GM12864 (cell line): Measurements from ENCODE around the gene ACOT6.
"Not testable (repeated sequence)": the region's sequence is repeated elsewhere in the genome, so short reads cannot be mapped to it uniquely, and the experiment has no call there.

Experiments
- DNase-seq: peaks from one replicate; pipeline ENCODE4 v3.0.0-alpha.2; 2011; ENCODE audit warnings: low read depth
- H3K4me3 ChIP-seq: 2 replicates; pipeline ENCODE4 v1.5.1; 2011; ENCODE audit warnings: mild to moderate bottlenecking, low read depth, low read length, control low read depth
- CTCF ChIP-seq: IDR thresholded peaks from 2 replicates; pipeline ENCODE4 v1.5.1; 2011; ENCODE audit warnings: low read depth, mild to moderate bottlenecking, moderate library complexity, low read length, control low read depth, inconsistent platforms; ENCODE audit errors: missing control alignments

The ACOT6 gene

GRCh38 chr14:73612339-73613045, at the start of gene ACOT6:
Gene ACOT6, plus strand, starts transcription at chr14:73612517. Its CDS starts 55 bp downstream, at chr14:73612572.
- DNase-seq, result no peak
- TF ChIP-seq CTCF, result no peak
- H3K4me3 ChIP-seq, result peak within 1 kb of the TSS; percentile 53

GRCh38 chr14:73562696-73563095, 49.6 kb upstream of the ACOT6 start:
- DNase-seq, result not testable (repeated sequence)

GRCh38 chr14:73566431-73566830, 45.9 kb upstream of the ACOT6 start:
- not testable (repeated sequence) for DNase-seq, H3K4me3 ChIP-seq

More at GRCh38 chr14:73562696-73563095, 49.6 kb upstream of the ACOT6 start:
- not testable (repeated sequence) for H3K4me3 ChIP-seq

- DNase-seq, H3K4me3 ChIP-seq: not testable (repeated sequence)
Measured at GRCh38 chr14:73566935-73567334, 45.4 kb upstream of the ACOT6 start.

- no peak for TF ChIP-seq CTCF
- DNase-seq, result no peak
- no peak overlapping the region for H3K4me3 ChIP-seq
Measured at GRCh38 chr14:73567358-73567757, 45.0 kb upstream of the ACOT6 start.

GRCh38 chr14:73567951-73568885, 44.1 kb upstream of the ACOT6 start:
- DNase-seq, result no peak
- H3K4me3 ChIP-seq, result peak overlapping the region; percentile 74

GRCh38 chr14:73568886-73569184, 43.5 kb upstream of the ACOT6 start:
- not testable (repeated sequence) for DNase-seq
- peak overlapping the region; percentile 74 for H3K4me3 ChIP-seq

More at GRCh38 chr14:73567951-73568885, 44.1 kb upstream of the ACOT6 start:
- no peak for TF ChIP-seq CTCF

- peak; percentile 53 for DNase-seq
- peak within 1 kb of the TSS; percentile 74 for H3K4me3 ChIP-seq
Measured at GRCh38 chr14:73569185-73569958, 42.9 kb upstream of the ACOT6 start, which contains the start of gene ACOT2. Gene ACOT2, plus strand, starts transcription at chr14:73569213. Its CDS starts 28 bp downstream, at chr14:73569241.

GRCh38 chr14:73570913-73571312, 41.4 kb upstream of the ACOT6 start:
- not testable (repeated sequence) for DNase-seq, H3K4me3 ChIP-seq
- peak; percentile 59 for TF ChIP-seq CTCF

- H3K4me3 ChIP-seq, DNase-seq: not testable (repeated sequence)
Measured at GRCh38 chr14:73573034-73573433, 39.3 kb upstream of the ACOT6 start.

GRCh38 chr14:73573740-73574139, 38.6 kb upstream of the ACOT6 start:
- not testable (repeated sequence) for H3K4me3 ChIP-seq, DNase-seq

GRCh38 chr14:73574251-73574650, 38.1 kb upstream of the ACOT6 start:
- H3K4me3 ChIP-seq, DNase-seq: not testable (repeated sequence)
